ENCODE data around the gene GNG8. TPM values are rescaled to one million over a fixed set of nuclear protein-coding genes. Genes with fewer than 3 reads are reported as not detected.
A peak's percentile ranks its signal among the peaks of the same experiment; 100 is the strongest.

Gene GNG8
- total and polyA plus RNA-seq, 2 of the 13 experiments (the other 11 are each of a cell fraction or from before 2014, with no cell fraction given) = not detected

DNA sequence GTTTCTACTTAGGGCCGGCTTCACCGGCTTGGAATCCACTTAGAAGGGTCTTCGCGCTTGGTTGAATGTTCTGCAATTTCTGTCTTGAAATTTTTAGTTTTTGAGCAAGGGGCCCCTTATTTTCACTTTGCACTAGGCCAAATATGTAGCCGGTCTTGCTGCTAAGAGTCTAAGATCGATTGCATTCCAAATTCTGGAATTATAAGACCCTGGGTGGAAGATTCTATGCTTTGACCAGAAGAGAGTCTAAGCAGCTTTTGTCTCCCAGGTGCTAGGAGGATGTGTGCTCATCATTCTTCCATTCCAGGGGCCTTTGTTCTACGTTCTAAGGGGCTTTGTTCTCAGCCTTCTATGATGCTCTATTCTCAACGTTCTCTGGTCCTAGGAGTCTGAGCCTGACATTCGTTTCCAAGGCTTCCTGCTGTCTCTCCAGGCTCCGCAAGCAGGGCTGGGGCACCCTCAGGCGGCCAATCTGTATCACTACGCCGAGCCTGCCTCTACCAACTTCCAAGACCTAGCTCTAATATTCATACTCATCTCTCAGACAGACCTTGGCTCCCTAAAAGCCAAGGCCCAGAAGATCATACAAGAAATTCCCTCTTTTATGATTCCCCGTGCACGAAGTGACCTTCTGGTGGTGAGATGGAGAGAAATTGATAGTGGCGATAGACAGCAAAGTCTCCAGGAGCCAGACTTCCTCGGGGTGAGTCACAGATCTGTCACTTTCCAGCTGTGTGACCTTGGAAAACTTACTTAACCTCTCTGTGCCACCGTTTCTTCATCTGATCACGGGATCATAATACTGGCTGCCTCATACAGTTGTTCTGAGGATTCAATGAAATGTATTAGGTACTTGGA lies 26.0 kb upstream of the GNG8 start (continued):
- TF ChIP-seq ZBTB40 (IDR thresholded peaks at IDR 0.05) (no peak), ZBTB40 (CRISPR knock-in tag; IDR thresholded peaks at IDR 0.05) (no peak), ZNF24 (IDR thresholded peaks at IDR 0.05) (no peak), HMG20A (CRISPR knock-in tag; IDR thresholded peaks at IDR 0.05; ENCODE audit: borderline replicate concordance) (no peak), EP300 (IDR thresholded peaks at IDR 0.05; ENCODE audit: low read depth in 2 of 2, low read length in 2 of 2) (no peak), EP300 (CRISPR knock-in tag; IDR thresholded peaks at IDR 0.05; ENCODE audit: borderline replicate concordance) (no peak), TRIM22 (IDR thresholded peaks at IDR 0.05) (no peak), TMF1 (CRISPR knock-in tag; IDR thresholded peaks at IDR 0.05; ENCODE audit: low read depth) (no peak), RARG (CRISPR knock-in tag; IDR thresholded peaks at IDR 0.05; ENCODE audit: low read depth) (no peak), SMC3 (IDR thresholded peaks at IDR 0.05; ENCODE audit: low read length) (peak; percentile 90)
- TF ChIP-seq, protein P1, sequence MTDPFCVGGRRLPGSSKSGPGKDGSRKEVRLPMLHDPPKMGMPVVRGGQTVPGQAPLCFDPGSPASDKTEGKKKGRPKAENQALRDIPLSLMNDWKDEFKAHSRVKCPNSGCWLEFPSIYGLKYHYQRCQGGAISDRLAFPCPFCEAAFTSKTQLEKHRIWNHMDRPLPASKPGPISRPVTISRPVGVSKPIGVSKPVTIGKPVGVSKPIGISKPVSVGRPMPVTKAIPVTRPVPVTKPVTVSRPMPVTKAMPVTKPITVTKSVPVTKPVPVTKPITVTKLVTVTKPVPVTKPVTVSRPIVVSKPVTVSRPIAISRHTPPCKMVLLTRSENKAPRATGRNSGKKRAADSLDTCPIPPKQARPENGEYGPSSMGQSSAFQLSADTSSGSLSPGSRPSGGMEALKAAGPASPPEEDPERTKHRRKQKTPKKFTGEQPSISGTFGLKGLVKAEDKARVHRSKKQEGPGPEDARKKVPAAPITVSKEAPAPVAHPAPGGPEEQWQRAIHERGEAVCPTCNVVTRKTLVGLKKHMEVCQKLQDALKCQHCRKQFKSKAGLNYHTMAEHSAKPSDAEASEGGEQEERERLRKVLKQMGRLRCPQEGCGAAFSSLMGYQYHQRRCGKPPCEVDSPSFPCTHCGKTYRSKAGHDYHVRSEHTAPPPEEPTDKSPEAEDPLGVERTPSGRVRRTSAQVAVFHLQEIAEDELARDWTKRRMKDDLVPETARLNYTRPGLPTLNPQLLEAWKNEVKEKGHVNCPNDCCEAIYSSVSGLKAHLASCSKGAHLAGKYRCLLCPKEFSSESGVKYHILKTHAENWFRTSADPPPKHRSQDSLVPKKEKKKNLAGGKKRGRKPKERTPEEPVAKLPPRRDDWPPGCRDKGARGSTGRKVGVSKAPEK (CRISPR knock-in tag; IDR thresholded peaks at IDR 0.05; ENCODE audit: borderline replicate concordance) = no peak
- TF ChIP-seq, protein P2, sequence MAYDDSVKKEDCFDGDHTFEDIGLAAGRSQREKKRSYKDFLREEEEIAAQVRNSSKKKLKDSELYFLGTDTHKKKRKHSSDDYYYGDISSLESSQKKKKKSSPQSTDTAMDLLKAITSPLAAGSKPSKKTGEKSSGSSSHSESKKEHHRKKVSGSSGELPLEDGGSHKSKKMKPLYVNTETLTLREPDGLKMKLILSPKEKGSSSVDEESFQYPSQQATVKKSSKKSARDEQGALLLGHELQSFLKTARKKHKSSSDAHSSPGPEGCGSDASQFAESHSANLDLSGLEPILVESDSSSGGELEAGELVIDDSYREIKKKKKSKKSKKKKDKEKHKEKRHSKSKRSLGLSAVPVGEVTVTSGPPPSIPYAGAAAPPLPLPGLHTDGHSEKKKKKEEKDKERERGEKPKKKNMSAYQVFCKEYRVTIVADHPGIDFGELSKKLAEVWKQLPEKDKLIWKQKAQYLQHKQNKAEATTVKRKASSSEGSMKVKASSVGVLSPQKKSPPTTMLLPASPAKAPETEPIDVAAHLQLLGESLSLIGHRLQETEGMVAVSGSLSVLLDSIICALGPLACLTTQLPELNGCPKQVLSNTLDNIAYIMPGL (CRISPR knock-in tag; IDR thresholded peaks at IDR 0.05; ENCODE audit: borderline replicate concordance in 1 of 2, low read depth in 1 of 2) = peak in 1 of 2 experiments; percentile 42; a peak in 2 of 4 replicates
